ENCODE data around the gene LGI4. TPM values are rescaled to one million over a fixed set of nuclear protein-coding genes. Genes with fewer than 3 reads are reported as not detected.

LGI4 gene
- total and polyA plus RNA-seq, 2 experiments from 2014 or later = 3.4 to 4.3 TPM

GRCh38 chr19:35143818-35144217 lies 9.0 kb upstream of the LGI4 start:
- Histone ChIP-seq H3K27ac (ENCODE audit: low read depth) (no peak overlapping the region), H3K4me2 (peak overlapping the region; percentile 90), H2AFZ (no peak overlapping the region), H3K36me3 (ENCODE audit: insufficient read depth) (no peaks in the 10 kb centered on the region), H3K9me2 (ENCODE audit: insufficient read depth) (no peaks in the 10 kb centered on the region), H3K4me3 (peak overlapping the region; percentile 89), H3F3A (replicated peaks; ENCODE audit: low read depth) (peaks cover 7% of the 10 kb centered on the region; the same call in 1 of the 2 replicates), H3K27me3 (ENCODE audit: insufficient read depth) (peaks cover 20% of the 10 kb centered on the region), H3K79me2 (replicated peaks; ENCODE audit: insufficient read depth) (no peaks in the 10 kb centered on the region), H3K4me1 (ENCODE audit: insufficient read depth) (peaks cover 30% of the 10 kb centered on the region), H4K20me1 (replicated peaks; ENCODE audit: insufficient read depth) (0 out of 2 replicates have a peak, but pooled peaks cover 4% of the 10 kb centered on the region)
- 0 out of 3 replicates have a peak, but pooled peaks cover 3% of the 10 kb centered on the region for H3K36me3 Mint-ChIP-seq (ENCODE audit: low read depth)
- peaks cover 36% of the 10 kb centered on the region for H3K4me1 Mint-ChIP-seq
- H3K27ac Mint-ChIP-seq = no peak overlapping the region
- DNase-seq (ENCODE audit: low spot score) = no peak
- H3K27me3 Mint-ChIP-seq (ENCODE audit: insufficient read depth, low read depth, poor library complexity) = peaks cover 38% of the 10 kb centered on the region
- no peak for ATAC-seq
- no peaks in the 10 kb centered on the region; the same call in 1 of the 3 replicates for H3K9me3 Mint-ChIP-seq
- TF ChIP-seq REST (IDR thresholded peaks at IDR 0.05; ENCODE audit: unreplicated experiment) = no peak
- TF ChIP-seq EZH2 (IDR thresholded peaks at IDR 0.05; ENCODE audit: low read depth, unreplicated experiment) = no peak
- no peak for TF ChIP-seq CREB1 (CRISPR knock-in tag; IDR thresholded peaks at IDR 0.05; ENCODE audit: low read depth)
- TF ChIP-seq ZNF114 (CRISPR knock-in tag; IDR thresholded peaks at IDR 0.05) = no peak
- H3K4me3 Mint-ChIP-seq = peak overlapping the region; percentile 76

- 0 out of 2 replicates have a peak, but pooled peaks cover 4% of the 10 kb centered on the region for H4K20me1 ChIP-seq (replicated peaks; ENCODE audit: insufficient read depth)
- H3K27ac ChIP-seq (ENCODE audit: low read depth) = peak within 1 kb of the TSS; percentile 83
- Mint-ChIP-seq H3K27ac (no peak within 1 kb of the TSS), H3K4me3 (peak within 1 kb of the TSS; percentile 76), H3K27me3 (ENCODE audit: insufficient read depth, low read depth, poor library complexity) (peaks cover 38% of the 10 kb centered on the region), H3K9me3 (no peaks in the 10 kb centered on the region; the same call in 1 of the 3 replicates), H3K36me3 (ENCODE audit: low read depth) (0 out of 3 replicates have a peak, but pooled peaks cover 3% of the 10 kb centered on the region), H3K4me1 (peaks cover 37% of the 10 kb centered on the region)
- TF ChIP-seq ZNF114 (CRISPR knock-in tag; IDR thresholded peaks at IDR 0.05) = no peak
- no peak for TF ChIP-seq REST (IDR thresholded peaks at IDR 0.05; ENCODE audit: unreplicated experiment)
- no peak for TF ChIP-seq ZNF331 (CRISPR knock-in tag; IDR thresholded peaks at IDR 0.05; ENCODE audit: low read depth)
- TF ChIP-seq CTCF (conservative IDR thresholded peaks at IDR 0.05; ENCODE audit: low read depth in 2 of 2) = no peak
- no peak for TF ChIP-seq EZH2phosphoT487 (IDR thresholded peaks at IDR 0.05; ENCODE audit: unreplicated experiment)
- no peak for TF ChIP-seq NANOG (IDR thresholded peaks at IDR 0.05; ENCODE audit: borderline replicate concordance)
- H2AFZ ChIP-seq = peak within 1 kb of the TSS; percentile 83
- H3K79me2 ChIP-seq (replicated peaks; ENCODE audit: insufficient read depth) = no peaks in the 10 kb centered on the region
- no peaks in the 10 kb centered on the region for H3K9me2 ChIP-seq (ENCODE audit: insufficient read depth)
- peak within 1 kb of the TSS; percentile 89 for H3K4me3 ChIP-seq
- H3K4me2 ChIP-seq = peak within 1 kb of the TSS; percentile 99
- DNase-seq (ENCODE audit: low spot score) (peak; percentile 64), ATAC-seq (peak; percentile 2; the same call in 2 of the 3 replicates)
- H3K4me1 ChIP-seq (ENCODE audit: insufficient read depth) = peaks cover 30% of the 10 kb centered on the region
- peaks cover 7% of the 10 kb centered on the region; the same call in 1 of the 2 replicates for H3F3A ChIP-seq (replicated peaks; ENCODE audit: low read depth)
- no peaks in the 10 kb centered on the region for H3K36me3 ChIP-seq (ENCODE audit: insufficient read depth)
- H3K27me3 ChIP-seq (ENCODE audit: insufficient read depth) = peaks cover 20% of the 10 kb centered on the region
Observed at GRCh38 chr19:35143231-35143715, 8.4 kb upstream of the LGI4 start, which contains the start of gene FXYD7. TSS of gene FXYD7 (plus strand) at chr19:35143255. CDS start at chr19:35143334, 79 bp downstream.

Measured in GM23338 (cell line).